22Rv1 (cell line): ENCODE data around the gene ATF6.
A peak's percentile ranks its signal among the peaks of the same experiment; 100 is the strongest.

ENCODE experiments used
- H3K27ac ChIP-seq: fragments of 450-650 bp; 2 replicates; pipeline ENCODE4 v1.5.1; 2017
- ZFX ChIP-seq: fragments of 450-650 bp; IDR thresholded peaks from 2 replicates; pipeline ENCODE4 v1.6.1; 2017; ENCODE audit warnings: antibody characterized with exemption, borderline replicate concordance
- TF ChIP-seq, protein P1 (sequence below): fragments of 450-650 bp; IDR thresholded peaks from 2 replicates; pipeline ENCODE4 v1.5.1; 2017; ENCODE audit warnings: mild to moderate bottlenecking

Gene ATF6

GRCh38 chr1:161766102-161766981 lies at the start of gene ATF6:
Gene ATF6, plus strand, starts transcription at chr1:161766320. Its CDS starts 41 bp downstream, at chr1:161766361.
- TF ChIP-seq, protein P1, sequence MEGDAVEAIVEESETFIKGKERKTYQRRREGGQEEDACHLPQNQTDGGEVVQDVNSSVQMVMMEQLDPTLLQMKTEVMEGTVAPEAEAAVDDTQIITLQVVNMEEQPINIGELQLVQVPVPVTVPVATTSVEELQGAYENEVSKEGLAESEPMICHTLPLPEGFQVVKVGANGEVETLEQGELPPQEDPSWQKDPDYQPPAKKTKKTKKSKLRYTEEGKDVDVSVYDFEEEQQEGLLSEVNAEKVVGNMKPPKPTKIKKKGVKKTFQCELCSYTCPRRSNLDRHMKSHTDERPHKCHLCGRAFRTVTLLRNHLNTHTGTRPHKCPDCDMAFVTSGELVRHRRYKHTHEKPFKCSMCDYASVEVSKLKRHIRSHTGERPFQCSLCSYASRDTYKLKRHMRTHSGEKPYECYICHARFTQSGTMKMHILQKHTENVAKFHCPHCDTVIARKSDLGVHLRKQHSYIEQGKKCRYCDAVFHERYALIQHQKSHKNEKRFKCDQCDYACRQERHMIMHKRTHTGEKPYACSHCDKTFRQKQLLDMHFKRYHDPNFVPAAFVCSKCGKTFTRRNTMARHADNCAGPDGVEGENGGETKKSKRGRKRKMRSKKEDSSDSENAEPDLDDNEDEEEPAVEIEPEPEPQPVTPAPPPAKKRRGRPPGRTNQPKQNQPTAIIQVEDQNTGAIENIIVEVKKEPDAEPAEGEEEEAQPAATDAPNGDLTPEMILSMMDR, result no peak
- no peak for TF ChIP-seq ZFX
- H3K27ac ChIP-seq, result peak within 1 kb of the TSS; percentile 63

GRCh38 chr1:161718559-161719324 lies 47.4 kb upstream of the ATF6 start:
- no peak overlapping the region for H3K27ac ChIP-seq

DNA sequence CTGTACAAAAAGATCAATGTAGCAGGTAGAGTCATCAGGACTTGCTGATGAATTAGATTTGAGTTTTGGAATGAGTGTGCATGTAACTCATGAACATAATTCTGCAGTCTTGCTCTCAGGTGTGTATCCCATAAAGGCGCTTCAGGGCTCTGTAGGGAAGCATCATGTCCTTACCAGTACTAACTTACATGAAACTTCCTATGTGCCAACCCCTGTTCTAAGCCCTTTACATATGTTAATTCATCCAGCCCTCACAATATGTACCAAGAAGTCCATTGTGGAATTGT lies 46.9 kb upstream of the ATF6 start:
- no peak overlapping the region for H3K27ac ChIP-seq
- no peak for TF ChIP-seq ZFX
- TF ChIP-seq, protein P1, result no peak

More at GRCh38 chr1:161718559-161719324, 47.4 kb upstream of the ATF6 start:
- TF ChIP-seq, protein P1, result no peak

DNA sequence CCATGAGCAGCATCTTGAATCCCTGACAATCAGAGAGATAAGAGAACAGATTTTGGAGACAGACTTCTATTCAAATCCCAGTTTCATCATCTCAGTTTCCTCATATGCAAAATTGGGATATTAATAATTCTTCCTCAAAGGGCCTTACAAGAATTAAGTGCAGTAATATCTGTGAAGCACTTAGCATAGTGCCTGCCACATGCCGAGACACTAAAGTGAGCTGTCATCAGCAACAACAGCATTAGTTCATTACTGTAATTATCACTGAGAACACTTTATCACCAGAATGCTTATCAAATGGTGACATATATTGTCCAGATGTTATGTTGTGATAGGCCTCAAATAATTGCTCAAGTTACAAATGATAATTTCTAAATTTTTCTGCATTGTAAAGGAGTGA lies 45.7 kb upstream of the ATF6 start:
- TF ChIP-seq, protein P1, result no peak
- TF ChIP-seq ZFX, result no peak
- H3K27ac ChIP-seq, result no peak overlapping the region

GRCh38 chr1:161720956-161721737 lies 45.0 kb upstream of the ATF6 start, which contains the start of gene FCRLB:
Gene FCRLB, plus strand, starts transcription at chr1:161721544. Its CDS starts 1,129 bp downstream, at chr1:161722673.
- no peak for TF ChIP-seq ZFX
- TF ChIP-seq, protein P1, result no peak
- no peak within 1 kb of the TSS for H3K27ac ChIP-seq

DNA sequence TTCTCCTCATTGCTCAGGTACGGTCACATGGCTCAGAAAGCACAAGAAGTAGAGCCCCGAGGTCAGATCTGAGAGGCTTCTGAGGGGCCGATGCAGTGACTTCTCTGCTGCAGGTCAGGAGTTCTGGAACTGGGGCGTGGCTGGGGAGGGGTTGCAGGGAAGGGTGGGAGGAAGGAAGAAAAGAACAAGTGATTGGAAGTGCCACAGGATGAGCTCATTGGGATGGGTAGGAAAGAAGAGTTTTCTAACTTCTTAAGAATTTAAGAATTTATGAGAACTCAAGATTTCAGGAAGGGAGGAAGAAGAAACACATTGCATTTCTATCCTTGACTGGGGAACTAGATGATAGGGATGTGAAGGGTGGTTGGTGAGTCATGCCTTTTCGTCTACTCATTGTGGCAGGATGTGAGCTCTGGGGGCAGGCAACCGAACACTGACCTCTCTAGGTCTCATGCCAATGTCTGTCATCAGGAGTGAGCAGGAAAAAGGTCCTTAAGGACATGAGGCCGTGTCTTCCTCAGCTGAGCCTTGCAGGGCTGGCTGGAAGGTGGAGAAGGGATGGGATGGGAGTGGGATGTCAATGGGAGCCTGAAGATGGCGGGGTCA lies 44.3 kb upstream of the ATF6 start:
- no peak overlapping the region for H3K27ac ChIP-seq
- TF ChIP-seq, protein P1, result no peak
- no peak for TF ChIP-seq ZFX
